Right lobe of liver (tissue), 4 donors: Measurements from ENCODE around the gene SAMHD1.

Source experiments
- CTCF ChIP-seq, 4 donors: fragments of 200-600 bp in 3 of 4; fragments of 450-650 bp in 1 of 4; IDR thresholded peaks; one replicate each; pipeline versions ENCODE4 v1.5.1 to v1.8.0; 2016 to 2022; ENCODE audit warnings: antibody characterized with exemption in 4 of 4, mild to moderate bottlenecking in 2 of 4
- POLR2A ChIP-seq: fragments of 450-650 bp; IDR thresholded peaks from one replicate; pipeline ENCODE4 v1.6.1; 2017; ENCODE audit warnings: antibody characterized with exemption, mild to moderate bottlenecking
- donor health status: DM: no; HTN: no; CAD: no.
- donor health status: DM: no; HTN: no; CAD: no.
- donor health status: DM: no; HTN: yes; CAD: no.

GRCh38 chr20:36971103-36971502, 19.6 kb upstream of the SAMHD1 start:
- TF ChIP-seq CTCF (IDR thresholded peaks at IDR 0.05) (no peak), POLR2A (no peak)
